Adrenal gland (tissue), 12 donors: ENCODE measurements around the gene SSH2. TPM values are rescaled to one million over a fixed set of nuclear protein-coding genes. Genes with fewer than 3 reads are reported as not detected.
"Not testable (repeated sequence)": the region's sequence is repeated elsewhere in the genome, so short reads cannot be mapped to it uniquely, and the experiment has no call there.

Experiments used
- DNase-seq, 7 donors: peaks; one replicate each; pipeline ENCODE4 v3.0.0-alpha.2; 2019 to 2020
- H3K27ac ChIP-seq, 5 donors: fragments of 200-600 bp; sonication (generic) in 4 of 5; 1 replicate in 3 of 5; 2 replicates in 2 of 5; pipeline versions ENCODE4 v1.5.1 to v1.8.0; 2016 to 2020; ENCODE audit warnings: mild to moderate bottlenecking in 1 of 5
- H3K27me3 ChIP-seq: fragments of 200-600 bp; 2 replicates; pipeline ENCODE4 v1.8.0; 2021
- H3K36me3 ChIP-seq, 2 donors: fragments of 200-600 bp; replicated peaks in 1 of 2; 1 replicate in 1 of 2; 2 replicates in 1 of 2; pipeline versions ENCODE4 v1.5.1 to v1.8.0; 2018 to 2022
- H3K4me1 ChIP-seq, 2 donors: fragments of 200-600 bp; replicated peaks in 1 of 2; 1 replicate in 1 of 2; 2 replicates in 1 of 2; pipeline versions ENCODE4 v1.5.1 to v1.8.0; 2018 to 2021
- H3K4me3 ChIP-seq, 4 donors: fragments of 200-600 bp; sonication (generic) in 3 of 4; one replicate each; pipeline ENCODE4 v1.5.1; 2016 to 2018
- H3K9me3 ChIP-seq, 3 donors: fragments of 200-600 bp; sonication (generic) in 1 of 3; replicated peaks in 1 of 3; 1 replicate in 2 of 3; 2 replicates in 1 of 3; pipeline versions ENCODE4 v1.5.1 to v1.8.0; 2016 to 2021
- CTCF ChIP-seq, 6 experiments: fragments of 450-650 bp in 4 of 6; fragments of 200-600 bp in 2 of 6; sonication (generic) in 1 of 6; IDR thresholded peaks; 1 replicate in 5 of 6; 2 replicates in 1 of 6; pipeline versions ENCODE4 v1.5.1 to v1.8.0; 2016 to 2021; ENCODE audit warnings: antibody characterized with exemption in 6 of 6, mild to moderate bottlenecking in 2 of 6, moderate library complexity in 1 of 6
- POLR2A ChIP-seq, 2 donors: fragments of 450-650 bp; IDR thresholded peaks; one replicate each; pipeline ENCODE4 v1.6.1; 2017; ENCODE audit warnings: antibody characterized with exemption in 2 of 2, mild to moderate bottlenecking in 2 of 2, moderate library complexity in 1 of 2
- WGBS, 4 donors: extraction: QIAGEN DNeasy Blood & Tissue Kit in 2 of 4; methylation state at CpG; one replicate each; pipeline versions ENCODE4 v1.1.5 to v1.1.7; 2013 to 2017; 5-methylcytosine and 5-hydroxymethylcytosine counted together
- intact Hi-C, 2 donors: fragments of 100-400 bp; cut with DNase I; formaldehyde crosslinking; loops; one replicate each; pipeline versions ENCODE4 v1.14.1 to v1.15.0; 2022 to 2023
- polyA plus RNA-seq, 3 donors: library from polyadenylated mRNA; stranded (reverse); fragments of 200-250 nt in 2 of 3; fragments of 350-450 nt in 1 of 3; fragmentation: Illumina TruSeq in 1 of 3; extraction: RNeasy Lipid Tissue Mini Kit (QIAGEN cat#74804) in 1 of 3; gene quantifications; one replicate each; pipeline ENCODE4 v1.2.3, GENCODE V29; 2013 to 2014
- total RNA-seq, 9 donors: library from RNA; depleted of rRNA in 4 of 9; stranded (reverse); fragments of >200 nt in 4 of 9; fragments of 120-200 nt in 1 of 9; fragmentation: NEBNext Ultra II Directional in 1 of 9; extraction: Animal tissue kit (Norgen Biotek cat#: 25700) in 1 of 9; gene quantifications; one replicate each; pipeline versions ENCODE4 v1.1.0 to v1.2.4, GENCODE V29; 2013 to 2023
- donor health status: healthy with polysubstance abuse.
- donor health status: Bipolar disorder and iron deficiency.
- donor health status: DM: yes; HTN: yes; CAD: no.
- donor health status: DM: no; HTN: no; CAD: no.
- donor health status: DM: no; HTN: no; CAD: no.
- donor health status: DM: yes; HTN: yes; CAD: no.

The SSH2 gene
- total and polyA plus RNA-seq, 12 donors = 7.6 to 35.8 (median 20.8) TPM

GRCh38 chr17:29936724-29937123, 6.7 kb upstream of the SSH2 start:
- no peak for DNase-seq
- Histone ChIP-seq H3K27me3 (no peaks in the 10 kb centered on the region), H3K4me3 (no peak overlapping the region), H3K9me3 (no peaks in the 10 kb centered on the region), H3K4me1 (peaks cover under 1 to 1% of the 10 kb centered on the region in 2 donors), H3K36me3 (no peaks in the 10 kb centered on the region), H3K27ac (no peak overlapping the region)
- intact Hi-C loops = loop anchor here in 1 of 2 donors (10.0 kb wide), 1 partner anchor 88 kb away; no protein-coding TSS in a partner anchor
- WGBS, 4 donors = 56 to 72% (median 69%) methylated on average over 2 of the region's 2 CpGs
- no peak for TF ChIP-seq POLR2A (IDR thresholded peaks at IDR 0.05)
- no peak for TF ChIP-seq CTCF (IDR thresholded peaks at IDR 0.05)

DNA sequence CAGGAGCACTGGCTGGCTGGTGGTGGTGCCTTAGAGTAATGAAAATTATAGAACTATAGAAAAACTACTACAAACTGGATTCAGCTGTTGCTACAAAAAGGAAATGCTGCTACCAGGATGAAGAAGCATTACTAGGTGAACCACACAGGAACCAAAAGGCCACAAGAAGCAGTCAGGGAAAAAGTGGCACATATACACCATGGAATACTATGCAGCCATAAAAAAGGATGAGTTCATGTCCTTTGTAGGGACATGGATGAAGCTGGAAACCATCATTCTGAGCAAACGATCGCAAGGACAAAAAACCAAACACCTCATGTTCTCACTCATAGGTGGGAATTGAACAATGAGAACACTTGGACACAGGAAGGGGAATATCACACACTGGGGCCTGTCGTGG, 5.9 kb upstream of the SSH2 start:
- not testable (repeated sequence) for H3K36me3 ChIP-seq, H3K4me3 ChIP-seq, H3K4me1 ChIP-seq, H3K27me3 ChIP-seq, H3K9me3 ChIP-seq, DNase-seq, H3K27ac ChIP-seq
- WGBS, 4 donors = 84 to 95% (median 89%) methylated on average over 3 of the region's 3 CpGs
- intact Hi-C loops = loop anchor here in 1 of 2 donors (10.0 kb wide), 1 partner anchor 89 kb away; no protein-coding TSS in a partner anchor

DNA sequence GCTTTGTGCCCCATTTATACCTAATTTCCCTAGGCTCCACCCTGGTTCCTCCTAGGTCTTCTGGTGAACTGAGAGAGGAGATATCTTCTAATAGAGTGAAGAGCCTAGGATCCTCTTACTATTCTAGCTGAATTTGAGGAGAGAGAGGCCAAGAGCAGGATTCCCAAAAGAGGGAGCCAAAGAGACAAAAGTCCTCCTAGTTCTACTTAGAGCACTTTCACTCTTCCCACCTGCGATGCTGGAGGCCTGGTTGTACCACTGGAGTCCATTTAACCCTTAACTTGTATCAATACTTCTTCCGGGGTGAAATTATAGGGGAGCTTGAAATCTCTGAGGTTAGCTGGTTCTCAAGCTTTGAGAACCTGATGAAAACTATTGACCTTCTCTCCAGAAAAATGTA, 3.4 kb upstream of the SSH2 start:
- Histone ChIP-seq H3K27ac (no peak overlapping the region), H3K9me3 (no peaks in the 10 kb centered on the region), H3K4me3 (no peak overlapping the region), H3K4me1 (peaks cover 16 to 20% of the 10 kb centered on the region in 2 donors), H3K36me3 (no peaks in the 10 kb centered on the region), H3K27me3 (no peaks in the 10 kb centered on the region)
- TF ChIP-seq CTCF (IDR thresholded peaks at IDR 0.05) (peak in 3 of 6 experiments; percentile 13 to 22 (median 15)), POLR2A (IDR thresholded peaks at IDR 0.05) (no peak)
- intact Hi-C loops = loop anchor here (5.0 to 10.0 kb wide), 3 partner anchors 91 to 126 kb away; no protein-coding TSS in a partner anchor
- DNase-seq = peak in 2 of 7 donors; percentile 9 to 17
- WGBS, 4 donors = 33 to 49% (median 45%) methylated on average over 2 of the region's 2 CpGs

DNA sequence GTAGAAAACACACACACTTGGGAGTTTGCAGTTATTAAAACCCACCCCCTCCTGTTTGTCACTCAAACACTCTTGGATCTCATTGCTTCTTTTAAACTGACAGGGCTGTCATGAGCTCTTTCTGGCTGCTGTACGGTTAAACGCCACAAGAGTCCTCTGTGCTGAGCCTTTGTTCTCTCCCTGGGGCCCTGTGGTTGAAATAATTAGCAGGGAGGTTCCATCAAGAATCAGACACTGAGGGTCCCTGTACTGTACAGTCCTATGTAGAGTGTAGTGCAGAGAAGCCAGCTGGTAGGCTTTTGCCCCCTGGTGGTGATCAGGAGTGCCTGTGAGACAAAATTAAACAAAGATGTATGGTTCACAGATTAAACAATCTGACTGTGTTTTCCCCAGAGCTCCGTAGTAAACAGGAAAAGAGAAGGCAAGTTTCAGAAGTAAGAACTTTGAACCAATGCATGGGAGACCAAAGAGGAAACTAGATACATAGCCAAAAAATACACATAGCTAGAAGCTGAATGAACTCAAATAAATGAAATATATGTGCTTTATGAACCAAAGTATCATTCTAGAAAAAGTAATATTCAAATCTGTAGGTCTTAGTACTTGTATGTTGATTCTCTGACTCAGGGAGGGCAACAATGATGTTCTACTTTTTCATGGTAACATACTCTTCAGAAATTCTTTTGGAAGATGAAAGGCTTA, 1.4 kb upstream of the SSH2 start:
- TF ChIP-seq CTCF (IDR thresholded peaks at IDR 0.05) (peak; percentile 81 to 91 (median 82)), POLR2A (IDR thresholded peaks at IDR 0.05) (no peak)
- H3K27me3 ChIP-seq = no peaks in the 10 kb centered on the region
- H3K36me3 ChIP-seq = no peaks in the 10 kb centered on the region
- peak overlapping the region in 1 of 5 donors; percentile 83 for H3K27ac ChIP-seq
- intact Hi-C loops = loop anchor here (5.0 to 10.0 kb wide), 3 partner anchors 93 to 124 kb away; no protein-coding TSS in a partner anchor
- no peaks in the 10 kb centered on the region for H3K9me3 ChIP-seq
- peak overlapping the region in 1 of 4 donors; percentile 93 for H3K4me3 ChIP-seq
- WGBS, 4 donors = 0 to 2% (median 0%) methylated on average over 3 of the region's 3 CpGs
- H3K4me1 ChIP-seq = peaks cover 20 to 39% of the 10 kb centered on the region in 2 donors
- peak; percentile 58 to 85 (median 67) for DNase-seq
